Epithelial cell of proximal tubule (primary cell): ENCODE measurements around the gene SPOUT1. TPM values are rescaled to one million over a fixed set of nuclear protein-coding genes. Genes with fewer than 3 reads are reported as not detected.

Experiments used
- DNase-seq: peaks from one replicate; pipeline ENCODE4 v3.0.0-alpha.2; 2011; ENCODE audit warnings: low read depth
- H3K4me3 ChIP-seq: 2 replicates; pipeline ENCODE4 v1.5.1; 2011; ENCODE audit warnings: low read depth, mild to moderate bottlenecking, low read length
- total RNA-seq: library from RNA; depleted of rRNA; stranded (reverse); fragments of >200 nt; gene quantifications from 2 replicates; pipeline ENCODE4 v1.2.3, GENCODE V29; 2015
- TF ChIP-seq, protein P1 (sequence below): conservative IDR thresholded peaks from 2 replicates; pipeline ENCODE4 v1.5.1; 2012; ENCODE audit warnings: low read depth, mild to moderate bottlenecking, low read length

SPOUT1 gene
- total RNA-seq, 1 donor from 2014 or later = 30.7 TPM

DNA sequence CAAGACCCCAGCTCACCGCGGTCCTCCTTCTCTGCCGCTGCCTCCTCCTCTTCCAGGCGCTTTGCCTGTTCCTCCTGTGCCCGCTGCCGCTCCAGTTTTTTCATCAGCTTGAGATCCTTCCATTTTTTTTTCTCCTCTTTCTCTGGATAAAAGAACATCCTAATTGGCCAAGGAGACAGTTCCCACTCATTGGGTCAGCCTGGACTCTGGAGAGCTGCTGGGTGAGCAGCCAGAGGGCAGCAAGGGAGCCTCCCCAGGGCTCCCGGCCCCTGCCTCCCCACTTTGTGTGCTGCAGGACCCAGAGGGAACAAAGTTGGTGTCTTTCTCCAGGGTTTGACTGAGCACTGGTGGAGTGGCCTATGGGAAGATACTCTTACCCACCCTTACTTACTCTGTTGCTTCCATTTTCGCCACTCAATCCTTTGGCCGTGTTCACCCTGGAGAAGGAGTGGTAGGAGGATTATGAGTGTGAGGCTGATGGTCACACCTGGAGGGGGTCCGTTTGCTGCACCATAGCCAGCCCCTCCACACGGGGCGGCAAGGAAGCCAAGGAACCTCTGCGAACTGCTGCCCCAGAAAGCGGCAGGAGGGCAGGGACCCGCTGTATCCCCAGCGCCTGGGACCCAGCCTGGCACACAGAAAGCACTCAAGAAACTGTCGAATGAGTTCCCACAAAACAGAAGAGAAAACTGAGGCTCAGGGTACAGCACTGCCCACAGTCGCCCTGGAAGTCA lies 708 bp downstream of the SPOUT1 start:
- H3K4me3 ChIP-seq = peak overlapping the region; percentile 84
- DNase-seq = no peak

DNA sequence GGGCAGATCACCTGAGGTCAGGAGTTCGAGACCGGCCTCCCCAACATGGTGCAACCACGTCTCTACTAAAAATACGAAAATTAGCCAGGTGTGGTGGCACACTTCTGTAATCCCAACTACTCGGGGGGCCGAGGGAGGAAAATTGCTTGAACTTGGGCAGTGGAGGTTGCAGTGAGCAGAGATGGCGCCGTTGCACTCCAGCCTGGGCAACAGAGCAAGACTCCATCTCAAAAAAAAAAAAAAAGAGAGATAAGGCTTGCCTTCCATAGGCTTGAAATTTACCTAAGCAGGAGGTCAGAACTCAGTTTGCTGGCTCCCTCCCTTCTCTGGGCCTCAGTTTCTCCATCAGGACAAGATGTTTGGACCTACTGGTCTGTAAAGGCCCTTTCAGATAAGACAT lies 1.3 kb downstream of the SPOUT1 start:
- H3K4me3 ChIP-seq = no peak overlapping the region
- TF ChIP-seq, protein P1, sequence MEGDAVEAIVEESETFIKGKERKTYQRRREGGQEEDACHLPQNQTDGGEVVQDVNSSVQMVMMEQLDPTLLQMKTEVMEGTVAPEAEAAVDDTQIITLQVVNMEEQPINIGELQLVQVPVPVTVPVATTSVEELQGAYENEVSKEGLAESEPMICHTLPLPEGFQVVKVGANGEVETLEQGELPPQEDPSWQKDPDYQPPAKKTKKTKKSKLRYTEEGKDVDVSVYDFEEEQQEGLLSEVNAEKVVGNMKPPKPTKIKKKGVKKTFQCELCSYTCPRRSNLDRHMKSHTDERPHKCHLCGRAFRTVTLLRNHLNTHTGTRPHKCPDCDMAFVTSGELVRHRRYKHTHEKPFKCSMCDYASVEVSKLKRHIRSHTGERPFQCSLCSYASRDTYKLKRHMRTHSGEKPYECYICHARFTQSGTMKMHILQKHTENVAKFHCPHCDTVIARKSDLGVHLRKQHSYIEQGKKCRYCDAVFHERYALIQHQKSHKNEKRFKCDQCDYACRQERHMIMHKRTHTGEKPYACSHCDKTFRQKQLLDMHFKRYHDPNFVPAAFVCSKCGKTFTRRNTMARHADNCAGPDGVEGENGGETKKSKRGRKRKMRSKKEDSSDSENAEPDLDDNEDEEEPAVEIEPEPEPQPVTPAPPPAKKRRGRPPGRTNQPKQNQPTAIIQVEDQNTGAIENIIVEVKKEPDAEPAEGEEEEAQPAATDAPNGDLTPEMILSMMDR = peak; percentile 2

More for the DNA sequence above, 708 bp downstream of the SPOUT1 start:
- TF ChIP-seq, protein P1 = peak; percentile 1

DNA sequence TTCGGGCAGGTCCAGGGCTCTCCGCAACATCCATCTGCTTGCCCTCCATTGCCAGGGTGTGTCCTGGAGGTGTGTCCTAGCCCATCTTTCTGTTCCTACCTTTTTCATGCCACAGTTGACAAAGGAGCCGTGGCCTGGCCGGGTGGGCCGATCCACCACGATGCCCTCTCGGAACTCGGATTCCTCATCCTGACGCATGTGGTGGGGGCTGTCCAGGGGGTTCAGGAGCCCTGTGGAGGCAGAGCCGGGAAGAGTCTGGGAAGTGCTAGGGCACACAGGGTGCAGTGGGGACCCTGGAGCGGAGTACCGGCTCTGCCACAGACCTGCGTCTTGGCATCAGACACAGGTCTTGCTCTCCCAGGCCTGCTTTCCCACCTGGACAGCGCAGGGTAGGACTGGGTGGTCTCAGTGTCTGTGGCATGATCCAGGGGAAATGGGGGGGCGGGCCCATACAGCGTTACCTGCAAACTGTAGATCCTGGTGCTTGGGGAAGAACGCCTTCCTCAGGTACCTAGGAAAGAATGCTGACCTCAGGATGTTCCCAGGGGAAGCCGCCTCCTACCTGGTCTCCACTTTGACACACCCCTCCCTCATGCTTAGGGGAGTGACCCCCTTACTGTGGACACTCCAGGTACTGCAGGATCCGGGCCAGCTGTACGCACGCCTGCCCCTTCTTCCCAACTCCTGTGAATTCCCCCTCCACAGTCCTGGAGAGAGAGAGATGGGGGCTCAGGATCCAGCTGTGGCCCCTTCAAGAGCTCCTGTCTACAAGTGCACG lies 3.5 kb downstream of the SPOUT1 start:
- no peak overlapping the region for H3K4me3 ChIP-seq
- DNase-seq = no peak
- TF ChIP-seq, protein P1 = peak; percentile 27

More for the DNA sequence above, 1.3 kb downstream of the SPOUT1 start:
- no peak for DNase-seq

DNA sequence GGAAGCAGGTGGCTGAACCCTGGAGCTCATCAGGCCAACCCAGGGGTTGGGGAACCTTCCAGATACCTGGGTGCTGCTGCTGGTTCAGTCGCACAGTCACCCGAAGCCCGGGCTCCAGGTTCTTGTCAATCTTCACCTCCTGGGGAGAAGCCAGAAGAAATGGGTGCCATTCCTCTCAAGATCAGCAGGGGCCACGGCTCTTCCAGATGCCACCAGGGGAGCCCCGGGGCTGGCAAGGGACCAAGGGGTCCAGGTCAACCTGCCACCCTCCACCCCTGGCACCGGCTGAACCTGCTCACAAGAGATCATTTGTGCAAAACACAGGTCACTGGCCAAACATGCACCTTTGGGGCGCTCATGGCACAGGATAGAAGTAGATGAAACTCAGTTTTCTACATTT lies 4.7 kb downstream of the SPOUT1 start:
- DNase-seq = no peak
- no peak overlapping the region for H3K4me3 ChIP-seq
- TF ChIP-seq, protein P1 = no peak

DNA sequence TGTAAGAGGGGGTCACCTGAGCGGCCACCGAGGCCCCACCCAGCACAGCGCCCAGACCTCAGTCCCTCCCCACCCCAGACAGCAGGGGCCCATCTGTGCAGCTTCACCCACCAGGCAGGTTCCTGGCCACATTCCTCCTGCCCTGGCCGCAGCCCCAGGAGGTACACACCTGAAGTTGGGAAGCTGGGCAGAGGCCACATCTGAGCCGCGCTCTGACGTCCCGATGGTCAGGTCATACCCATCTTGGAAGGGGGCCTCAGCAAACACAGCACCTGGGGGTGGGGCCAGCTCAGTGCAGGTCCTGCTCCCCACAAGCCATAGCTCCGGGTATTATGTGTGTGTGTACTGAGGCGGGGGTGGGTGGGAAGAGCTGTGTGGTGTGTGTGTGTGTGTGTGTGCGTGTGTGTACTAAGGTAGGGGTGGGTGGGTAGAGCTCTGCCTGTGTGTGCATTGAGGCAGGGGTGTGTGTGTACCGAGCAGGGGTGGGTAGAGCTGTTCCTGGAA lies 5.6 kb downstream of the SPOUT1 start:
- no peak overlapping the region for H3K4me3 ChIP-seq
- TF ChIP-seq, protein P1 = no peak
- no peak for DNase-seq

DNA sequence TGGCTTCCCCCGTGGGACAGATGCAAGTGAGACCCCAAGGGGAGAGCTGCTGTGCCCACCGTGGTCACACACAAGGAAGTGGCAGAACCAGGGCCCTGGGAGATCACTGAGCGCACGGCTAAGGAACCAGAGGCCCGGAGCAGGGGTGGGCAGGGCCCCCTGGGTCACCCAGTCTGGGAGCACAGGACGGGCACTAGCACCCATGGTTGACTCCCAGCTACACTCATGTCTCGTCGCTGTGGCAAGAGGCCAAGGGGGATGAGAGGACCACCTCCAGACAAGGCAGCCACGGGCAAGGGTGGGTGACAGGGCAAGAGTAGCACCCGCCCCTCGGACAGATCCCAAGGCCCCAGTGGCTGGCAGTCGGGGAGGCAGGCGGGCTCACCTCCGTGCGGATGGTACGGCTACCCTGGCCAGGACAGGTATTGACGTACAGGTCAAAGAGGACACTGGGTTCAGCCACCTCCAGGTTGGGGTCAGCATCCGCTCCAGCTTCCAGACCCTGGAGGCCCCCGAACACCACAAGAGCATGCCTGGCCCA lies 6.2 kb downstream of the SPOUT1 start:
- TF ChIP-seq, protein P1 = no peak
- no peak for DNase-seq
- H3K4me3 ChIP-seq = no peak overlapping the region
